GM20431 (cell line): Measurements from ENCODE around the gene CASP2.
"Not testable (repeated sequence)": the region's sequence is repeated elsewhere in the genome, so short reads cannot be mapped to it uniquely, and the experiment has no call there.

Source experiments
- in situ Hi-C: fragments of 300-500 bp; cut with MseI, MboI; formaldehyde crosslinking; loops from one replicate; pipeline ENCODE4 v1.15.0; 2020; ENCODE audit warnings: low sequenced_read_pairs; ENCODE audit not compliant: unreplicated experiment

CASP2 gene

DNA sequence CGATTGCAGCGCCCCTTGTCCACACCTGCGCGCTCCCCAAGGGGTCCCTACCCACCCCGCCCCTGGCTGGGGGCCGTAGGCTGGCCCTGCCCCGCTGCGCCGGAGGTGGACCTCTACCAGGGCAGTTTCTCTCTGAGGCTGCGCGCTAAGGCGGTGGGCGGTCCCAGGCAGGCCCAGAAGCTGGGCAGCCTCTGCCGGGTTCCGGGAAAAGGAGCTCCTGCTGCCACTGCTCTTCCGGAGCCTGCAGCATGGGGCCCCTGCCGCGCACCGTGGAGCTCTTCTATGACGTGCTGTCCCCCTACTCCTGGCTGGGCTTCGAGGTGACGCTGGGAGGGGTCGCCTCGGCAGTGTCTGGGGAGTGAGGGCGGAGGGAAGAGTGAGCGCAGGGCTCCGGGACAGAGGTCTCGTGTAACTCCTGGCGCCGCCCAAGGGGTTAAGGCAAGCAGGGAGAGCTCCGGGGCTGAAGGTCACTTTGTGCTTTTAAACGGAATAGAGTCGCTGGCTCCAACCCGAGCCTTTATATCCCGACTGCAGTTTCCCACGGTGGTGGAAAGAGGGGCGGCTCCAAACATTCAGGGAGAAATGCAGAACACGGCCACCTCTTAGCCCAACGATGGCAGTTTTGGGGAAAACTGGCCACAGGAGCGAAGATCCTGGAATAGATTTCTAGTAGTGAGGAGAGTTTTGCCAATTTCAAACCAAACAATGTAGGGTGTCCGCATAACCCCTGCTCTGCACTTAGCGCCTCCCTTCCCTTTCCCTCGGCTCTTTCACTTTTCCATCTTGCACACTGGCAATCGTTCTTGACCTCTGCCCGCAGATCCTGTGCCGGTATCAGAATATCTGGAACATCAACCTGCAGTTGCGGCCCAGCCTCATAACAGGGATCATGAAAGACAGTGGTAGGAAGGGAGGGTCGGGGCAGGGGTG, 24.6 kb upstream of the CASP2 start, which contains the start of gene GSTK1:
Gene GSTK1, plus strand, starts transcription at position 176 of the 930 bp plus-strand sequence. Its CDS starts 73 bp downstream, at position 249.
- in situ Hi-C loops = no loop called here

DNA sequence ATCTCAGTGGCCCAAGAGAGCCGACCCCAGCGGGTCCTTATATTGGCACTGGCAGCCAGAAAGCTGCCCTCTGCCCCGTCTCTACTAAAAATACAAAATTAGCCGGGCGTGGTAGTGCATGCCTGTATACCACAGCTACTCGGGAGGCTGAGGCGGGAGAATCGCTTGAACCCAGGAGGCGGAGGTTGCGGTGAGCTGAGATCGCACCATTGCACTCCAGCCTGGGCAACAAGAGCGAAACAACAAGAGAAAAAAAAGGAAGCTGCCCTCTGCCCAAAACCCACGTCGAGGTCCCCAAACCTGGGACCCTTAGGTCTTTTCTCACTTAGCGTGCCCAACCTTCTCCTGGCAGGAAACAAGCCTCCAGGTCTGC, 24.0 kb upstream of the CASP2 start:
- in situ Hi-C loops = not testable (repeated sequence)

DNA sequence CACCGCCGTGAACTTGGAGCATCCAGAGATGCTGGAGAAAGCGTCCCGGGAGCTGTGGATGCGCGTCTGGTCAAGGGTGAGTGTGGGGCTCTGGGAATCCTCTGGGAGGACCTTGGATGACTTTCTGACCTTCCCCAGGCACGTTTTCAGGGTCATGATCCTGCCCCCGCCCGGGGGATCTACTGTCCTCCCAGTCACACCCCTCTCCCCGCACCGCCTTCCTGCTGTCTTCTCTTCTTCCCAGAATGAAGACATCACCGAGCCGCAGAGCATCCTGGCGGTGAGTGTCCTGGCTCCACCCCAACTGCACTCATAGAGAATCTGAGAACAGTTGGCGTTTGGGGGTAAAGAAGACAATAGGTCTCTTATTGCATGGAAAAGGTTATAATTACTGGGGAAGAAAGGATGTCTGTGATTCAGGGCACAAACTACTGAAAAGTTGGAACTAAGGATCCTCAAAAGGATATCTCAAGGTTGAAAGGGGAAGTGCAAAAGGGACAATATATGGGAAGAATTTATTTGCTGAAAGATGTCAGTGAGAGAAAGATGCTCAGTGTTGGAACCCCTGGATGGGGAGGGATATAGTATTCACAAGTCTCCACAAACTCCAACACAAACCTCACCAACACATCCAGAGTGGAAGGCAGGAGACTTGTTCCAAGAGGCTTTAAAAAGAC, 23.0 kb upstream of the CASP2 start:
- in situ Hi-C loops = no loop called here

DNA sequence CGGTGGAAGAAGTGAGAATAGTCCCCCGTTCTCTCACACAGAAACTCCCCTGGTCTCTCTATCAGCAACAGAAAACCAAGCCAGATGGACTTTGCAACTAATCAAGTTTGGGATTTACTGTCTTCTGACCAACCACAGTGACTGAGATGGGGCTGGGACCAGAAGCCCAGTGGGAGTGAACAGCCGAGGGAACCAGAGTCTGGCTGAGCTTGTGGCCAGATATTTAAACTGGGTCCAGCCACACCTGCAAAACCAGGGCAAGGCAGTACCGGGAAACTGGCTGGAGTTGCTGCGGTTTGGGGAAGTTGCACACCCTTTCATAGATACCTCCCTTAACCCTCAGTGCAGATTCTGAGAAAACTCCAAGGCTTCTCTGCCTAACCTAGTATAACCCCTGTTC, 18.9 kb upstream of the CASP2 start:
- in situ Hi-C loops = no loop called here

DNA sequence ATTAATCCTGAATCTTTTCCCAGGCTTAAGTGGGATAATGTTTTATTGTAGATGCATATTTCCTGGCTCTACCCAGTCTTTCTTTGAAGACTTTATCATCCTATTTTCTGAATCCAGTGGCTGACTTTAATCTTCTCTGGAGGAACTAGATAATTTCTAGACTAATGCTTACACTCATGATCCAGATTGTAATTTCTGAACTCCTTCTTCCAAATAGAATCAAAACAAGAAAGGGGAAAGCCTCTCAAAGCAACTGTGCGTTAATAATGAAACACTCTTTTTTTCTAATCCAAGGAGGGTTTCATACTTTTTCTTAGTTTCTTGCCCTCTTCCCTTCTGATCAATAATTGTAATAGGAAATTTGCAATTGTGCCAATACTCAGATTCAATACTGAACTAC, 16.9 kb upstream of the CASP2 start:
- in situ Hi-C loops = no loop called here

DNA sequence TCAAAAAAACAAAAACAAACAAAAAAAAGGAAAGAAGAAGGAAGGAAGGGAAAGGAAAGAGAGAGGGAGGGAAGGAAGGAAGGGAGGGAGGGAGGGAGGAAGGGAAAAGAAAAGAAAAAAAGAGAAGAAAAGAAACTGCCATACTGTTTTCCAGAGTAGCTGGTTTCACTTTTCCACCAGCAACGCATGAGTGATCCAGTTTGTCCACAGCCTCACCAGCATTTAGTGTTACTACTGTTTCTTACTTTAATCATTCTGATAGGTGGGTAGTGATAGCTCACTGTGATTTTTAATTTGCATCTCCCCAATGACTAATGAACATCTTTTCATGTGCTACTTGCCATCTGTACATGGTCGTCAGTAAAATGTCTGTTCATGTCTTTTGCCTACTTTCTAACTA, 15.3 kb upstream of the CASP2 start:
- in situ Hi-C loops = no loop called here

DNA sequence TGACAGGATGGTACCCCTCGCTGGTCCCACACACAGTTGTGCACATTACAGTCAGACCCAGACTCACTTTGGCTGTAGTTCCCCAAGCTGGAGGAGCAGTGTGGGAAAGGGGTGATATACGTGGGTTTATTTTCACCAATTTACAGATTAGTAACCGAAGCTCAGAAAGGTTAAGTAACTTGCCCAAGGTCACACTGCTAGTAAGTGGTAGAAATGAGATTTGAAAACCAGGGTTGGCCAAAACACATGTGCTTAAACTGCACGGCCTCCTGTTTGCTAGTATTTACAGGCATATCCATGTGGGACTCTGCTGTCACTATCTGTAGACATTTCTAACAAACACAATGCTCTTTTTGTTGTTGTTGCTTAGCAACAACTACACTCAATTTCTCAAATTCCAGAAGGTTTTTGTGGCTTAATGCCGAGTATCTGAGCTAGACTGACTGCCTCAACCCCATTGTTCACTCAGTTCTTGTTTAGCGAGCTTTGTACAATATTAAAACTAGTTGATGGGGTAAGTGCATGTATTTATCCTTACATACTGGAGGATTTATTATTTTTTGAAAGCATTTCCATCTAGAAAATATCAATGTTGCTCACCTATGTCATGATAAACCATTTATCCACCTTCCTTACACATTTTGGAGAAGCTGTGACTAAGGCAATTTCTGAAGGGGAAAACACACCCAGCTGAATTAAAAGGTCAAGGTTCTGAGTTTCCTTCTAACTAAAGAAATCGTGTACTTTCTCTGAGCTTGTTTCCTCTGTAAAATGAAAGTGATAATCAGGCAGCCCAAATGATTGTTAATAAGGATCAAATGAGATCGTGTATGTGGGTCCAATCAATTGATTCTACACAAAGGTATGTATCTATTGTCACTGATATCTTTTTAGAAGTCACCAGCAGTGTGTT, 8.7 kb upstream of the CASP2 start:
- in situ Hi-C loops = no loop called here

DNA sequence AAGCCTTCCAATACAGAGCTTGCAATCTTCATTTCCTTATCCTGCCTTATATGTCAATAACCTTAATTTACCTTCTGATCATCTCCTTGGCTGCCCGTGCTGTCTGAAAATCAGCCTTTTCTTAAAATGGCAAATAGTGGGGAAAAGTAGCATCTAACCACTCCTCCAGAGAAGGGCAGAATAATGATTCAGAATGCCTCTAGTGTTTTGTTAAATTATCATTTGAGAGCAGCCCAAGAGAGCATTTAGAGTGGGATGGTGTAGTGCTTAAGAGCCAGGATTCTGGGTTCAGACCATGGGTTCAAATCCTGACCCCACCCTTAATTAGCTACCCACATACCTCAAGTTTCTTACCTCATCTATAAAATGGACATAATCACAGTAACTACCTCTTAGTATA, 8.0 kb upstream of the CASP2 start:
- in situ Hi-C loops = no loop called here

DNA sequence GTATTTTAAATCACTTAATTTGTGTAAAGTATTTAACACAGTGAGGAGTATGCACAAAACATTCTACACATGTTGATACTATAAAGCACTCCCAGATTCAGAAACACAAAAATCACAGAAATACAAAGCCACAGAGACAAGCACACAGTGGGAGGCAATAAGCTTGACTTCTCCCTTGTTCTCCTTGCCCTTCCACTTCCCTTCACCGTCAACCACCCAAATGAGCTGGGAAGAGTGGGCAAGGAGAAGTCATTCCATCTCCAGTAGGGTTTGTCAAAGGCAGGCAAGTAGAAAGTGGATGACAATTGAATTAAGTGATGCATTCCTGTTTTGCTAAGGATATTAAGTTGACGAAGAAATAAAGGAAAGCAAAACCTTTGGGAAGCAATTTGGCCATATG, 7.6 kb upstream of the CASP2 start:
- in situ Hi-C loops = no loop called here

DNA sequence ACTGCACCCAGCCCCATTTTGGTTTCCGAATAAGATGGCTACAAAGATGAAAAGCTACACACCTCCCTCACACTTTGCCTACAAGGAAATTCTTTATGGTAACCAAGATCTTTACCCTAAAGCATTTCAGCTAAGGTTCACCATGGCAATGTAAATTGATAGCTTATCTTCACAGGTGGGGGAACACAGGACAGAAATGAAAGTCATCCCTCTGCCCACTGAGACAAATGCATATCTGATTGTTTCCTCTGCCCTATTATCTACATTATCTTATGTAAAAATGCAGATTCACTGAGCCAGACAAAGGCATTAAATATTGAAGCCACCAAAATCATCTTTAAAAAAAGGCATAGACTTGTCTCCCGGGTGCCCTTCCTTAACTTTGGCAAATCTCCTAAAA, 6.6 kb upstream of the CASP2 start:
- in situ Hi-C loops = no loop called here

DNA sequence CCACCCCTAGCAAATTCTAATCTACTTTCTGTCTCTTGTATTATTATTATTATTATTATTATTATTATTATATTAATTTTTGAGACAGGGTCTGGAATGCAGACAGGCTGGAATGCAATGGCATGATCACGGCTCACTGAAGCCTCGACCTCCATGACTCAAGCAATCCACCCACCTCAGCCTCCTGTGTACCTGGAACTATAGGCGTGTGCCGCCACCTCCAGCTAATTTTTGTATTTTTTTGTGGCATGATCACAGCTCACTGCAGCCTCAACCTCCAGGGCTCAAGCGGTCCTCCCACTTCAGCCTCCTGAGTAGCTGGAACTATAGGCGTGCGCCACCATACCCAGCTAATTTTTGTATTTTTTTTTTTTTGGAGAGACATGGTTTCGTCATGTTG, 6.0 kb upstream of the CASP2 start:
- in situ Hi-C loops = no loop called here

DNA sequence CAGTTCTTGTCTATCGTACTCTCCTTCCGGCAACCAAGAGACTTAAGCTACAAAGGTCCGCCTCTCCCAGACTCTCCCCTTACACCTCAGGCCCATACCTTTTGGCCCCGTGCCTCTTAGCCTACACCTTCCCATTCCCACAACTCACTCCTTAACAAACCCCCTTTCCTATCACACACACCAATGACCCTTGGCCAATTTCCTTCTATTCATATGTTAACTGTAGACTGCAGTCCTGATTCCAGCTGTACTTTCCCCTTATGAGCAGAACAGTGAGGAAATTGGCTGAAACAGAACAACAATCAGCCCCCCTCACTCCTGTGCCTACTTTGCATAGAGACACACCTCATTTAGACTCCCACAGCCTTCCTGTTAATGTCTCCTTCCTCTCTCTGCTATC, 4.8 kb upstream of the CASP2 start:
- in situ Hi-C loops = no loop called here

DNA sequence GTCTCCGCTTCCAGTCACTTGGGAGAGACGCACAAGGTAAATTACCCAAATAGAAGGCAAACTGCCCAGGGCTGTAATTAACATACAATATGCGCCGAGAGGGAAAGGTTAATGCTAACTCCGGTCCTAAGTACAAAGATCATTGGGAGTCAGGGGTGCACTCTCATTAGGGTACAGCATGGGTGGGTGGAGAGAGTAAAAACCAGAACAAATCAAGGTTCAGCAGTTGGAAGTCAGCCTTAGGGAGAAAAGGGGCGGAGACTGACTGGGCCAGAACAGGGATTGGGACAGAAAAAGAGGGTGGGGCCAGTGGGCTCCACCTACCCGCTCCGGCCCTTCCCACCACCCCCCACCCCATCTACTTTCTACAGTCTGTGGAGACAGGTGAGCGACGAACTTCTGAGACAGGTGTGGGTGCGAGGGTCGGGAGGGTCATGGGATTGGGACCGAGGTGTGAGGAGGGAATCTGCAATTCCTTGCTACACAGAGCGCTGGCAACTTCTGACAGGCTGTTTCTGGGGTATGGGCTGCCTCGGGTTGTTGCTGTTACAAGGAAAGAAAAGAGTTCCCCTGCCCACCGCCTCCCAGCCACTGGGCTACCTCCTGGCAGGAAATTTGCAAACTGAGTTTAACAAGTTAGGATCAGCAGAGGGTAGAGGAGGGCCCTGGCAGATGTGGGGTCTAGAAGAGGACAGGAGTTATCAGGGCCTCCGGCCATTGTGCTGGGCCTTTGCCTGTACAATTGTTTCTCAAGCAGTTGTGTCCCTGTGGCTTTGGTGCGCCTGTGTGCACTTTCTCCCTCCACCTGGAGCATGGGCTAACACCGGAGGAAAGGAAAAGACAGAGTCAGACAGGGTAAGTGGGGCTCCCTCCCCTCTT, 3.3 kb upstream of the CASP2 start, which contains the start of gene TMEM139:
Gene TMEM139, plus strand, starts transcription at position 368 of the 879 bp plus-strand sequence. CDS start 1,000 bp downstream, outside the sequence.
- in situ Hi-C loops = no loop called here

DNA sequence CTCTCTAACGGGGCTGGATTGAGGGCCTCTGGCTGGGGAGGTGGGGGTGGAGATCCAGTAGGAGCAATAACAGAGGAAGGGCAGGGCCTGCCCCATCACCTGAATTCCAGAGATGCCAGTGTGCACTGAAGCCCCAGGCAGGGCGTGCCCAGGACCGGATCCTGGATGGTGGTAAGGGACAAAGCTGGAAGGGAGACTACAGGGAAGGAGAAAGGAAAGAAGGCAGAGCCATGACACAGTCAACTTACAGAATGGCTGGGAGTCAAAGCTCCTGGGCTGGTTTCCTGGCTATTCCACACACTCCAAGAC, 2.7 kb upstream of the CASP2 start:
- in situ Hi-C loops = no loop called here

DNA sequence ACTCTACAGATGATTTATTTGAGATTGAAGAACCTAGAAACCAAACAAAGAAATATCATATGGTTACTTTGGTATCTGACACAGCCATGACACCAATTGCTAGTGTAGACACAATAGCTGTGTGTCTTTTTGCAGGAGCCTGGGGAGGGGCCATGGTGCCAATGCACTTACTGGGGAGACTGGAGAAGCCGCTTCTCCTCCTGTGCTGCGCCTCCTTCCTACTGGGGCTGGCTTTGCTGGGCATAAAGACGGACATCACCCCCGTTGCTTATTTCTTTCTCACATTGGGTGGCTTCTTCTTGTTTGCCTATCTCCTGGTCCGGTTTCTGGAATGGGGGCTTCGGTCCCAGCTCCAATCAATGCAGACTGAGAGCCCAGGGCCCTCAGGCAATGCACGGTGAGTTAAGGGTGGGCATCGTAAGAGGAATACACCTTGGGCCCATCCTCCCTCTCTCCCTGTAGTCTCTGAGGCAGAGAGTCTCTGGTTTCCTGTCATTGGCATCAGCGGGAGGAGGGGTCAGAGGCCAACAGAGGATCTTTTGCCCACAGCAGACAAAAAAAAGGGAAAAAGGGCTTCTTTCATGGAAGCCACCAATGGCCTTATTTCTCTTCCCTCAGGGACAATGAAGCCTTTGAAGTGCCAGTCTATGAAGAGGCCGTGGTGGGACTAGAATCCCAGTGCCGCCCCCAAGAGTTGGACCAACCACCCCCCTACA, 2.2 kb upstream of the CASP2 start:
- in situ Hi-C loops = no loop called here

DNA sequence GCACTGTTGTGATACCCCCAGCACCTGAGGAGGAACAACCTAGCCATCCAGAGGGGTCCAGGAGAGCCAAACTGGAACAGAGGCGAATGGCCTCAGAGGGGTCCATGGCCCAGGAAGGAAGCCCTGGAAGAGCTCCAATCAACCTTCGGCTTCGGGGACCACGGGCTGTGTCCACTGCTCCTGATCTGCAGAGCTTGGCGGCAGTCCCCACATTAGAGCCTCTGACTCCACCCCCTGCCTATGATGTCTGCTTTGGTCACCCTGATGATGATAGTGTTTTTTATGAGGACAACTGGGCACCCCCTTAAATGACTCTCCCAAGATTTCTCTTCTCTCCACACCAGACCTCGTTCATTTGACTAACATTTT, 1.6 kb upstream of the CASP2 start:
- in situ Hi-C loops = no loop called here

DNA sequence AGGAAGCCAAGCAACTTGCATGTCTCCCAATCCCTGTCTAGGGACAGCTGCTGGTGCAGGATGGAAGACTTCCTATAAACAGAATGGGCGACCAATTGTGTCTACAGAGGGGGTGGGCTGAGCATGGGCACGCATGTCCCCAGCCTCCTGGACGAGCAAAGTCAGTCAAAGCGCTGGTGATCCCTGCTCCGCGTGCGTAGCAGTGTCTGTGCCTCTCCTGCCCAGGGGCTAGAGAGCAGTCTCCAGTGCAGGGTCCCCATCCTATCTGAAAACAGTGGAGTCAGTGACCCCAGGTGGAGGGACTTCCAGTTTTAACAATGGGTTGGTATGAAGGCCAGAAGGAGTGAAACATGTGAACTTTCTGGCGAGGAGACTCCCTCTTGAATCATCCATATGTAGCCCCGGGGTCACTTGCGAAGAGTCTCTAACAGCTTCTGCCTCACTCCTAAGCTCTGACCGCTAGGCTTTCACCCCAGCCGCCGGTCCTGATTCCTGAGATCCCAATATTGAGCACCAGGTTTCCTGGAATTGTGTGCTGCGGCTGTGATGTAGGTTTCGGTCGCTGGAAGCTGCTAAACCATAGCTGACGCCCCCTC, 714 bp upstream of the CASP2 start:
- in situ Hi-C loops = no loop called here

DNA sequence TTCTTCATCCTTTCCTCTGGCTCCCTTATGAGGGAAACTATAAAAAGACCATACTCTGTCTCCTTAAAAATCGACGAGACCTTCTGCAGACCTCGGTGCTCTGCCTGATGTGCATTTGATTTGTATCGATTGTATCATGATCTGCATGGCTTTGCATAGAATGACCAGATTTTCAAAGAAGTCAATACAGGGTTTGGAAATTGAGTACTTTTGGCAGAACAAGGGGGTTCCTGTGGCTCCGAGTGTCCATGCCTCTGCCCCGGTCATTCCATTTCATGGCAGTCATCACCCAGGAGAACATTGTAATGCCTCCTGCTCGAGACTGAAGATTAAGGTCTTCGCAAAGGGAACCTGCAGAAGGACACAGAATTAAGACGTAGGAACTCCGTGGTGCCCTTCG, 685 bp downstream of the CASP2 start:
- in situ Hi-C loops = no loop called here

DNA sequence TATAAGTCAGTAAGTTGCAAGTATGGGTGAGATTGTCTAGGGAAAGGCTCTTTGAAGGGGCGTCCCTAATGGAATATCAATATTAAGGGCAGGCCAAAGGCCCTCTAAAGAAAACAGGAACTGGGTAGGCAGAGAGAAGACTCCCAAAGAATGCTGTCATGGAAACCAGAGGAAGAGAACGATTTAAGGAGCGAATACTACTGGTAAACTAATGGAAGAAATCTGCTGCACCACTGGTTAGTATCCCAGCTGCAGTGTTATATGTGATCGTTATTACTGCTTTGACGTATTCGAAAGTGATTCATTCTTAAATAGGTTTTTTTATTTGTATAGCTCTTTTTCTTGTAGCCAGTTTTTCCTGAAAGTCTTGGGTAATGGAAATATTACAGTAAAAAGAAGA, 1.3 kb downstream of the CASP2 start:
- in situ Hi-C loops = no loop called here
